ENCODE data around the gene DENND1A.

The DENND1A gene

GRCh38 chr9:123658792-123659191, 271.1 kb downstream of the DENND1A start:
- no peak for DNase-seq (ENCODE audit: extremely low spot score)
- TF ChIP-seq NFRKB (IDR thresholded peaks at IDR 0.05) (no peak), L3MBTL2 (conservative IDR thresholded peaks at IDR 0.05) (no peak), BHLHE40 (IDR thresholded peaks at IDR 0.05; ENCODE audit: borderline replicate concordance) (no peak), FOXA1 (IDR thresholded peaks at IDR 0.05) (no peak), FOXM1 (IDR thresholded peaks at IDR 0.05; ENCODE audit: borderline replicate concordance) (no peak), HDGF (IDR thresholded peaks at IDR 0.05; ENCODE audit: borderline replicate concordance) (no peak), ARNT (IDR thresholded peaks at IDR 0.05) (no peak), SUZ12 (IDR thresholded peaks at IDR 0.05) (no peak), SP1 (IDR thresholded peaks at IDR 0.05) (no peak), ZNF384 (IDR thresholded peaks at IDR 0.05) (no peak), CTBP1 (IDR thresholded peaks at IDR 0.05; ENCODE audit: borderline replicate concordance) (no peak), LEF1 (IDR thresholded peaks at IDR 0.05; ENCODE audit: borderline replicate concordance) (no peak), ELF4 (IDR thresholded peaks at IDR 0.05) (no peak), FOXK2 (IDR thresholded peaks at IDR 0.05) (no peak), PKNOX1 (IDR thresholded peaks at IDR 0.05) (no peak), TARDBP (IDR thresholded peaks at IDR 0.05) (no peak)
- ChIA-PET CTCF (no interaction called here), POLR2A (no interaction called here)

DNA sequence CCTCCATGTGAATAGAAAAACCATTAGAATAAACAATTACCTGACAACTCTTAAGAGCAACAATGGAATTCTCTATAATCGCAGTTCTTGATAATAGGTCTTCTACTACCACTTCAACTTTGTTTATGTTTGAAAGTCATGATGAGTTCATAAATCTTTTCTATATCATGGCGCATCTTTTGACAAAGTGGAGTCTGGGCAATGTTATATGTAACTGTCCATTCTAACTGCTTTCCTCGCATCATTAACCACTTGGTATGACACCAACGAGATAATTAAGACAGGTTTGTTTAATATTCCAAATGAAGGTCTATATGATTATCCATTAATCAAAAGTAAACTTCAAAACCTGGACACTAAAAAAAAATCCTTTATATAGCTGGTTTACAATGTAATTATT, 272.0 kb downstream of the DENND1A start:
- POLR2A ChIA-PET: no interaction called here
- DNase-seq (ENCODE audit: extremely low spot score): no peak
- no peak for TF ChIP-seq LEF1 (IDR thresholded peaks at IDR 0.05; ENCODE audit: borderline replicate concordance)
- TF ChIP-seq PKNOX1 (IDR thresholded peaks at IDR 0.05): no peak
- no peak for TF ChIP-seq TARDBP (IDR thresholded peaks at IDR 0.05)
- no peak for TF ChIP-seq FOXM1 (IDR thresholded peaks at IDR 0.05; ENCODE audit: borderline replicate concordance)
- TF ChIP-seq NFRKB (IDR thresholded peaks at IDR 0.05): no peak
- no peak for TF ChIP-seq L3MBTL2 (conservative IDR thresholded peaks at IDR 0.05)
- TF ChIP-seq SUZ12 (IDR thresholded peaks at IDR 0.05): no peak
- TF ChIP-seq FOXK2 (IDR thresholded peaks at IDR 0.05): no peak
- TF ChIP-seq SP1 (IDR thresholded peaks at IDR 0.05): no peak
- no peak for TF ChIP-seq CTBP1 (IDR thresholded peaks at IDR 0.05; ENCODE audit: borderline replicate concordance)
- CTCF ChIA-PET: no interaction called here

DNA sequence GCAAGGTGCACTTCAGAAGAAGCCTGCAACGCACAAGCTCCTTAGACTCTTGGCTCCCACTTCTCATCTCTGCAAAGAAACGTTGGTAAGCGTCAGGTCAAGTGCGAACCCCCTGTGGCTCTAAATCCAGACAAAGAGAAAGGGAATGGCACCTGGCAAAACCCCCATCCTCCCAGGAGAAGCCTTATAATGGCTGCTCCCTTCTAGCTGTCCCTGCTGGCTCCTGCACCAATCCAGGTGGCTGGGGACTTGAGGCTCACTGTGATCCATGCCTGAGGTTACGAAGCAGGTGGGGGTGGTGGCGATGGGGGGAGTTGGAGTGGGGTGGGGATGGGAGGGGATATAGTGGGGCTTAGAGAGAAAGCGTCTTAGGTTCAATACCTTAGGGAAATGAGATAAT, 272.8 kb downstream of the DENND1A start:
- no peak for DNase-seq (ENCODE audit: extremely low spot score)
- TF ChIP-seq PKNOX1 (IDR thresholded peaks at IDR 0.05) (no peak), CTBP1 (IDR thresholded peaks at IDR 0.05; ENCODE audit: borderline replicate concordance) (no peak), HDGF (IDR thresholded peaks at IDR 0.05; ENCODE audit: borderline replicate concordance) (no peak), BHLHE40 (IDR thresholded peaks at IDR 0.05; ENCODE audit: borderline replicate concordance) (no peak), ZNF384 (IDR thresholded peaks at IDR 0.05) (no peak)
- POLR2A ChIA-PET: no interaction called here
- CTCF ChIA-PET: no interaction called here

- POLR2A ChIA-PET: no interaction called here
- DNase-seq (ENCODE audit: extremely low spot score): no peak
- TF ChIP-seq HDGF (IDR thresholded peaks at IDR 0.05; ENCODE audit: borderline replicate concordance) (no peak), ARNT (IDR thresholded peaks at IDR 0.05) (no peak)
- CTCF ChIA-PET: no interaction called here
Measured at GRCh38 chr9:123656565-123656964, 273.4 kb downstream of the DENND1A start.

GRCh38 chr9:123655681-123656423, 274.1 kb downstream of the DENND1A start:
- no peak for DNase-seq (ENCODE audit: extremely low spot score)
- TF ChIP-seq L3MBTL2 (conservative IDR thresholded peaks at IDR 0.05) (no peak), ELF4 (IDR thresholded peaks at IDR 0.05) (no peak), PKNOX1 (IDR thresholded peaks at IDR 0.05) (no peak), SP1 (IDR thresholded peaks at IDR 0.05) (no peak), CTBP1 (IDR thresholded peaks at IDR 0.05; ENCODE audit: borderline replicate concordance) (no peak), ARNT (IDR thresholded peaks at IDR 0.05) (no peak), BHLHE40 (IDR thresholded peaks at IDR 0.05; ENCODE audit: borderline replicate concordance) (no peak), NFRKB (IDR thresholded peaks at IDR 0.05) (no peak), TARDBP (IDR thresholded peaks at IDR 0.05) (no peak)
- CTCF ChIA-PET: no interaction called here
- POLR2A ChIA-PET: no interaction called here

DNA sequence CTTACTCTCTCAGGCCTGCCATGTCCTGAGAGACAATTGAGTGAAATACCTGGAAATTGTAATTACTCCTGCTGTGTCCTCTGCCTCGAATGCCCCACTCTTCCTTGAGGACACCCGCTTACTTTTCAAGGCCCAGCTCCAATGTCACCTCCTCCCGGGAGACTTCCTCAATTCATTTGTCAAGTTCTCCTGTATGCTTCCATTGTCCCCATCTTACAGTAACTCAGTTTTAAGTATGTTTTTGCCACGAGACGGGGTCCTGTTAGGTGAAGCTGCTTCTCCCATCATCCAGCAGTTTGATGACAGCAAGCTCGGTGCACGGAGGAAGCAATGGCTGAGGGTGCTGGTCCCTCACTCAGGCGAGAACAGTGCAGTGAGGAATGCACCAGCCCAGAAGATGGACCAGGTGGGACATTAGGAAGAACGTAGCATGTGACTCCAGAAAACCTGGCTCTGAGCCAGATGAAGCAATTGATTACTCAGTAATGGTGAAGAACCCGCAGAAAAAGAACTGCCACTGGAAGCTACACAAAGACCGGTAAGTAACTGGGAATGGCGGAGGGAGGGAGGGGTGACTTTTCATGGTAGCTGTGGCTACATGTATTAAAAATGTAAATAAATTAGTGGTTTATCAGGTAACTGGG, 274.8 kb downstream of the DENND1A start:
- ChIA-PET POLR2A (no interaction called here), CTCF (no interaction called here)
- TF ChIP-seq TARDBP (IDR thresholded peaks at IDR 0.05): no peak
- TF ChIP-seq ZNF384 (IDR thresholded peaks at IDR 0.05): no peak
- TF ChIP-seq ARNT (IDR thresholded peaks at IDR 0.05): no peak
- no peak for TF ChIP-seq L3MBTL2 (conservative IDR thresholded peaks at IDR 0.05)
- no peak for TF ChIP-seq BHLHE40 (IDR thresholded peaks at IDR 0.05; ENCODE audit: borderline replicate concordance)
- TF ChIP-seq NFRKB (IDR thresholded peaks at IDR 0.05): no peak
- TF ChIP-seq FOXM1 (IDR thresholded peaks at IDR 0.05; ENCODE audit: borderline replicate concordance): no peak
- no peak for TF ChIP-seq LEF1 (IDR thresholded peaks at IDR 0.05; ENCODE audit: borderline replicate concordance)
- TF ChIP-seq CTBP1 (IDR thresholded peaks at IDR 0.05; ENCODE audit: borderline replicate concordance): no peak
- TF ChIP-seq SP1 (IDR thresholded peaks at IDR 0.05): no peak
- TF ChIP-seq PKNOX1 (IDR thresholded peaks at IDR 0.05): no peak
- no peak for TF ChIP-seq SUZ12 (IDR thresholded peaks at IDR 0.05)
- no peak for TF ChIP-seq FOXK2 (IDR thresholded peaks at IDR 0.05)
- no peak for DNase-seq (ENCODE audit: extremely low spot score)

Data from HEK293T (cell line).